Esophagus squamous epithelium (tissue), 5 donors: ENCODE results near the gene COL27A1. TPM values are rescaled to one million over a fixed set of nuclear protein-coding genes. Genes with fewer than 3 reads are reported as not detected.

ENCODE experiments used
- DNase-seq: peaks from one replicate; lab custom pipeline; 2025; lab: John Stamatoyannopoulos, UW
- H3K27ac ChIP-seq, 4 donors: fragments of 200-600 bp; sonication (generic); one replicate each; pipeline ENCODE4 v1.5.1; 2016 to 2019; ENCODE audit warnings: mild to moderate bottlenecking in 1 of 4
- H3K27me3 ChIP-seq, 4 donors: fragments of 200-600 bp; sonication (generic); 1 replicate in 3 of 4; 2 replicates in 1 of 4; pipeline versions ENCODE4 v1.5.1 to v1.6.0; 2017 to 2021; ENCODE audit warnings: antibody characterized with exemption in 1 of 4
- H3K36me3 ChIP-seq, 3 donors: fragments of 200-600 bp; sonication (generic); one replicate each; pipeline ENCODE4 v1.5.1; 2016 to 2019
- H3K4me1 ChIP-seq, 3 donors: fragments of 200-600 bp; sonication (generic); one replicate each; pipeline ENCODE4 v1.5.1; 2017 to 2019
- H3K4me3 ChIP-seq, 4 donors: fragments of 200-600 bp; sonication (generic); 1 replicate in 3 of 4; 2 replicates in 1 of 4; pipeline ENCODE4 v1.5.1; 2016 to 2019; ENCODE audit warnings: mild to moderate bottlenecking in 2 of 4, moderate library complexity in 1 of 4
- H3K9me3 ChIP-seq, 3 donors: fragments of 200-600 bp; sonication (generic); one replicate each; pipeline ENCODE4 v1.5.1; 2016 to 2019
- CTCF ChIP-seq, 6 experiments: fragments of 450-650 bp in 4 of 6; fragments of 200-600 bp in 2 of 6; sonication (generic) in 2 of 6; IDR thresholded peaks; one replicate each; pipeline ENCODE4 v1.5.1; 2016 to 2019; ENCODE audit warnings: antibody characterized with exemption in 6 of 6, mild to moderate bottlenecking in 4 of 6, moderate library complexity in 4 of 6
- POLR2A ChIP-seq, 4 donors: fragments of 450-650 bp; IDR thresholded peaks; one replicate each; pipeline ENCODE4 v1.6.1; 2017; ENCODE audit warnings: antibody characterized with exemption in 4 of 4, mild to moderate bottlenecking in 4 of 4, moderate library complexity in 3 of 4
- WGBS, 2 donors: methylation state at CpG; one replicate each; pipeline ENCODE4 v1.1.5; 2018; 5-methylcytosine and 5-hydroxymethylcytosine counted together
- intact Hi-C: fragments of 100-400 bp; cut with DNase I; formaldehyde crosslinking; loops from one replicate; pipeline ENCODE4 v1.15.0; 2022
- total RNA-seq, 4 donors: library from RNA; depleted of rRNA; stranded (reverse); fragments of >200 nt; gene quantifications; one replicate each; pipeline ENCODE4 v1.1.0, GENCODE V29; 2016
- donor health status: DM: yes; HTN: yes; CAD: no.

Gene COL27A1
- total RNA-seq, 4 donors from 2014 or later = 7.5 to 34.0 (median 12.0) TPM

GRCh38 chr9:114271556-114272510 lies 116.5 kb downstream of the COL27A1 start:
- no peaks in the 10 kb centered on the region for H3K9me3 ChIP-seq
- DNase-seq = no peak
- TF ChIP-seq POLR2A (IDR thresholded peaks at IDR 0.05) (no peak), CTCF (IDR thresholded peaks at IDR 0.05) (peak in 4 of 6 experiments; percentile 7 to 36 (median 28))
- peaks cover 0 to 3% (median 0%) of the 10 kb centered on the region in 3 donors for H3K36me3 ChIP-seq
- no peak overlapping the region for H3K4me3 ChIP-seq
- H3K4me1 ChIP-seq = peaks cover 4 to 24% (median 7%) of the 10 kb centered on the region in 3 donors
- H3K27me3 ChIP-seq = no peaks in the 10 kb centered on the region
- WGBS, 2 donors = 57 to 78% methylated on average over 9 to 16 of the region's 18 CpGs
- H3K27ac ChIP-seq = no peak overlapping the region
- intact Hi-C loops = no loop called here

- Histone ChIP-seq H3K27ac (peak overlapping the region in 1 of 4 donors; percentile 0), H3K4me3 (no peak overlapping the region), H3K4me1 (peaks cover 4 to 35% (median 14%) of the 10 kb centered on the region in 3 donors), H3K27me3 (no peaks in the 10 kb centered on the region), H3K9me3 (no peaks in the 10 kb centered on the region), H3K36me3 (no peaks in the 10 kb centered on the region)
- intact Hi-C loops = no loop called here
- 19 to 36% methylated on average over 9 of the region's 12 CpGs for WGBS, 2 donors
- DNase-seq = no peak
- TF ChIP-seq CTCF (IDR thresholded peaks at IDR 0.05) (no peak), POLR2A (IDR thresholded peaks at IDR 0.05) (no peak)
These were observed 117.5 kb downstream of the COL27A1 start for GRCh38 chr9:114272739-114273431.

- Histone ChIP-seq H3K27me3 (no peaks in the 10 kb centered on the region), H3K36me3 (no peaks in the 10 kb centered on the region), H3K4me1 (peaks cover 4 to 37% (median 14%) of the 10 kb centered on the region in 3 donors), H3K4me3 (no peak overlapping the region), H3K9me3 (no peaks in the 10 kb centered on the region), H3K27ac (peak overlapping the region in 1 of 4 donors; percentile 0)
- 41 to 54% methylated on average over 7 of the region's 7 CpGs for WGBS, 2 donors
- DNase-seq = no peak
- TF ChIP-seq CTCF (IDR thresholded peaks at IDR 0.05) = no peak
- no peak for TF ChIP-seq POLR2A (IDR thresholded peaks at IDR 0.05)
- intact Hi-C loops = no loop called here
These were observed 118.1 kb downstream of the COL27A1 start for GRCh38 chr9:114273461-114273881.

GRCh38 chr9:114274217-114274616 lies 118.9 kb downstream of the COL27A1 start:
- Histone ChIP-seq H3K36me3 (no peaks in the 10 kb centered on the region), H3K4me3 (no peak overlapping the region), H3K27me3 (no peaks in the 10 kb centered on the region), H3K9me3 (no peaks in the 10 kb centered on the region), H3K27ac (no peak overlapping the region), H3K4me1 (peaks cover 4 to 45% (median 16%) of the 10 kb centered on the region in 3 donors)
- WGBS, 2 donors = 82 to 83% methylated on average over 5 of the region's 5 CpGs
- intact Hi-C loops = no loop called here
- DNase-seq = no peak
- no peak for TF ChIP-seq CTCF (IDR thresholded peaks at IDR 0.05)
